CD4-positive, alpha-beta T cell (primary cell): Measurements from ENCODE around the gene CCM2L. TPM values are rescaled to one million over a fixed set of nuclear protein-coding genes. Genes with fewer than 3 reads are reported as not detected.

Experiments
- ATAC-seq: fragments of 200-7000 bp; cut with Tn5 transposase; one replicate; pipeline ENCODE4 v1.10.0; 2022; ENCODE audit warnings: mild to moderate bottlenecking; ENCODE audit not compliant: poor library complexity
- CTCF ChIA-PET: fragments of 350-600 bp; sonication (Branson Sonifier 250); formaldehyde crosslinking; loops from one replicate; lab custom pipeline; 2021; ENCODE audit warnings: antibody characterized with exemption, inconsistent platforms; lab: Charles Lee
- POLR2A ChIA-PET: fragments of 350-600 bp; sonication (Branson Sonifier 250); formaldehyde crosslinking; loops from one replicate; lab custom pipeline; 2021; ENCODE audit warnings: antibody characterized with exemption, inconsistent platforms; lab: Charles Lee
- DNase-seq, 14 experiments: peaks; one replicate each; pipeline ENCODE4 v3.0.0-alpha.2; 2013 to 2020; ENCODE audit warnings: mixed read lengths in 2 of 14
- H3K27ac ChIP-seq, 2 donors: one replicate each; pipeline versions ENCODE4 v1.5.1 to v1.7.0; 2013; ENCODE audit warnings: low read length in 2 of 2, low read depth in 1 of 2, mild to moderate bottlenecking in 1 of 2
- H3K27me3 ChIP-seq, 2 experiments: 1 replicate in 1 of 2; 2 replicates in 1 of 2; pipeline versions ENCODE4 v1.6.1 to v1.7.0; 2013; ENCODE audit warnings: low read length in 2 of 2, control low read depth in 1 of 2, mild to moderate bottlenecking in 1 of 2, moderate library complexity in 1 of 2; ENCODE audit not compliant: insufficient read depth in 2 of 2, control insufficient read depth in 1 of 2
- H3K36me3 ChIP-seq: one replicate; pipeline ENCODE4 v1.6.1; 2013; ENCODE audit warnings: low read length, control low read depth; ENCODE audit not compliant: insufficient read depth
- H3K4me1 ChIP-seq: one replicate; pipeline ENCODE4 v1.6.1; 2013; ENCODE audit warnings: low read length, control low read depth; ENCODE audit not compliant: insufficient read depth
- H3K4me3 ChIP-seq: one replicate; pipeline ENCODE4 v1.5.1; 2013; ENCODE audit warnings: mild to moderate bottlenecking, low read length, moderate library complexity
- H3K9me3 ChIP-seq, 2 experiments: 1 replicate in 1 of 2; 2 replicates in 1 of 2; pipeline versions ENCODE4 v1.6.1 to v1.7.0; 2013; ENCODE audit warnings: low read length in 2 of 2, mild to moderate bottlenecking in 2 of 2, control low read depth in 1 of 2, moderate library complexity in 1 of 2; ENCODE audit not compliant: control insufficient read depth in 1 of 2, insufficient read depth in 1 of 2
- H3K27ac Mint-ChIP-seq: one replicate; pipeline ENCODE4 v1.8.0; 2020; ENCODE audit warnings: mixed read lengths
- H3K27me3 Mint-ChIP-seq: one replicate; pipeline ENCODE4 v1.8.0; 2021; ENCODE audit warnings: mixed read lengths
- H3K36me3 Mint-ChIP-seq: one replicate; pipeline ENCODE4 v1.8.0; 2021; ENCODE audit warnings: low read depth, mixed read lengths
- H3K4me1 Mint-ChIP-seq: one replicate; pipeline ENCODE4 v1.8.0; 2021; ENCODE audit warnings: low read depth, mixed read lengths
- H3K4me3 Mint-ChIP-seq: one replicate; pipeline ENCODE4 v1.8.0; 2020; ENCODE audit warnings: mild to moderate bottlenecking, mixed read lengths
- H3K9me3 Mint-ChIP-seq: one replicate; pipeline ENCODE4 v1.8.0; 2020; ENCODE audit warnings: mixed read lengths
- CTCF ChIP-seq: fragments of 200-600 bp; IDR thresholded peaks from one replicate; pipeline ENCODE4 v1.8.0; 2022; ENCODE audit warnings: antibody characterized with exemption, mild to moderate bottlenecking
- intact Hi-C, 2 experiments: fragments of 100-400 bp; cut with DNase I in 1 of 2; cut with micrococcal nuclease in 1 of 2; formaldehyde crosslinking; loops; one replicate each; pipeline versions ENCODE4 v1.15.1 to v1.9.0; 2023 to 2025; cut with DNase I, micrococcal nuclease
- total RNA-seq, 174 experiments: library from RNA in 2 of 174; stranded (reverse) in 2 of 174; gene quantifications; one replicate each; pipeline ENCODE4 v1.2.3 and lab custom pipeline; 2021 to 2026

CCM2L gene
- total RNA-seq, 2 experiments from 2014 or later, result not detected

DNA sequence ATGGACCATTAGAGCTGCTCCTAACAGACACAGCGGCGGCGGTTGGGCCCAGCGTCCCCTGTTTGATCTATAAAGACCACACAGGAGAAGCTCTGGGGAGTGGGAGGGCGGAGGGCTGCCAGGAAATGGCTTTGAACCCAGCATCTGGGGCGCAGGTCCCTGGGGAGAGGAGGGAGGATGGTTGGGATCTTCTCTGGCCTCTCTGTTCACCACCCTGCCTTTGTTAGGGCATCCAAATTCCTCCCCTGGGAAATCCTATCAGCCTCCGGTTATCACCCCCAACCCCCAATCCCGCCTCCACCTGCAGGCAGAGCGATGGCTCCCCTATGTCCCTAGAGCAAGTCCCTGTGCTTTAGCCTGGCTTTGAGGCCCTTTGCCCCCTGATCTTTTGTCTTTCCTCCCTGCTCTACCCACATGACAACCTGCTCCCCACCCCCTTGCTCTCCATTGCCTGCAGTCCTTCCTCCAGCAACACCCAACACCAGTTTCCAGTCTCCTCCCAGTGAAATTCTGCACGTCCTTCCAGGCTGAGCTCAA is 35.2 kb upstream of the CCM2L start:
- peaks cover 72% of the 10 kb centered on the region for H3K27me3 Mint-ChIP-seq
- H3K4me3 Mint-ChIP-seq, result no peak overlapping the region
- intact Hi-C loops, result no loop called here
- ChIA-PET POLR2A (no interaction called here), CTCF (no interaction called here)
- no peak overlapping the region for H3K4me3 ChIP-seq
- H3K36me3 ChIP-seq, result no peaks in the 10 kb centered on the region
- no peak overlapping the region for H3K27ac ChIP-seq
- no peak for DNase-seq
- H3K4me1 ChIP-seq, result no peaks in the 10 kb centered on the region
- no peaks in the 10 kb centered on the region for H3K4me1 Mint-ChIP-seq
- TF ChIP-seq CTCF, result no peak
- no peaks in the 10 kb centered on the region for H3K36me3 Mint-ChIP-seq
- peaks cover 18 to 24% of the 10 kb centered on the region in 2 experiments for H3K27me3 ChIP-seq
- ATAC-seq, result no peak
- no peak overlapping the region for H3K27ac Mint-ChIP-seq
- H3K9me3 ChIP-seq, result no peaks in the 10 kb centered on the region
- H3K9me3 Mint-ChIP-seq, result no peaks in the 10 kb centered on the region

DNA sequence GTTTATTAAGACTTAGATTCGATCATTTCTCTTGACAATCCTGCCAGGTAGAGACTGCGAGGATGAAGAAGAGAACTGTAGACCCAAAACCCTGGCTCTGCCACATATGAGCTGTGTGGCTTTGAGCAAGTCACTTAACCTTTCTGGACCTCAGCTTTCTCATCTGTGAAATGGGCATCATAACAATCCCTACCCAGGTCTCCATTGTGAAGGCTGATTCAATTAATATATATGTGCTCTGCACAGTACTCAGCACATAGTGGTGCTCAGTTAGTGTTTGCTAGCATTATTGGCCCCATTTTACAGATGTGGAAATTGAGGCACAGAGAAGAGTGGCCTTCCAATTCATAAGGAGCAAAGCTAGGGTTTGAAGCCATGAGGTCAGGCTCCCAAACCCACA is 34.4 kb upstream of the CCM2L start:
- no peak for ATAC-seq
- Histone ChIP-seq H3K27ac (no peak overlapping the region), H3K27me3 (peaks cover 16 to 18% of the 10 kb centered on the region in 2 experiments), H3K4me3 (no peak overlapping the region), H3K4me1 (no peaks in the 10 kb centered on the region), H3K9me3 (no peaks in the 10 kb centered on the region), H3K36me3 (no peaks in the 10 kb centered on the region)
- no peak for TF ChIP-seq CTCF
- Mint-ChIP-seq H3K27me3 (peaks cover 70% of the 10 kb centered on the region), H3K4me3 (no peak overlapping the region), H3K36me3 (no peaks in the 10 kb centered on the region), H3K4me1 (no peaks in the 10 kb centered on the region), H3K9me3 (no peaks in the 10 kb centered on the region), H3K27ac (no peak overlapping the region)
- ChIA-PET POLR2A (no interaction called here), CTCF (no interaction called here)
- intact Hi-C loops, result no loop called here
- no peak for DNase-seq

DNA sequence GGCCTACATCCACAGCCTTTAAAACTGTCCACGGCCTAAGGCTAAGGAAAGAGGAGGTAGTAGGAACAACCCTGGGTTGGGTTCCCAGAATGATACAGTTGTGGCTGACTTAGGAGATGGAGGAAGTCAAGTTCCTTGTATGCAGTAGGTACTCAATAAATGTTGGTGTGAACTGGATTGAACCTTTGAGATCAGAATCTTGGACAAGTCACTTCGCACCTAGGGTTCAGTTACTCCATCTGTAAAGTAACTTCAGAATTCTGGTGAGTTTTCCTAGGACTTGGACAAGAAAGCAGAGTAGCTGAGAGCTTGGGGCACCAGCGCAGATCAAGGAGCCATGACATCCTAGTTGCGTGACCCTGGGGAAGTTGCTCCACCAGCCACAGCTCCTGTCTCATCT is 33.2 kb upstream of the CCM2L start:
- no peaks in the 10 kb centered on the region for H3K9me3 ChIP-seq
- H3K27me3 ChIP-seq, result peaks cover 7 to 19% of the 10 kb centered on the region in 2 experiments
- POLR2A ChIA-PET, result no interaction called here
- Mint-ChIP-seq H3K27ac (no peak overlapping the region), H3K27me3 (peaks cover 64% of the 10 kb centered on the region), H3K4me1 (no peaks in the 10 kb centered on the region), H3K4me3 (no peak overlapping the region), H3K36me3 (no peaks in the 10 kb centered on the region), H3K9me3 (no peaks in the 10 kb centered on the region)
- H3K27ac ChIP-seq, result no peak overlapping the region
- DNase-seq, result no peak
- ATAC-seq, result no peak
- no peak for TF ChIP-seq CTCF
- H3K4me3 ChIP-seq, result no peak overlapping the region
- intact Hi-C loops, result no loop called here
- no peaks in the 10 kb centered on the region for H3K36me3 ChIP-seq
- H3K4me1 ChIP-seq, result no peaks in the 10 kb centered on the region
- CTCF ChIA-PET, result no interaction called here
